Gastroesophageal sphincter (tissue), 3 donors: ENCODE data around the gene TRDMT1.

Experiments used
- EP300 ChIP-seq: sonication (generic); formaldehyde crosslinking; IDR thresholded peaks from one replicate; pipeline ENCODE4 v1.6.1; 2017; ENCODE audit warnings: antibody characterized with exemption, mild to moderate bottlenecking
- POLR2A ChIP-seq, 2 donors: fragments of 450-650 bp; IDR thresholded peaks; one replicate each; pipeline ENCODE4 v1.6.1; 2017; ENCODE audit warnings: antibody characterized with exemption in 2 of 2, mild to moderate bottlenecking in 2 of 2, moderate library complexity in 1 of 2
- POLR2AphosphoS5 ChIP-seq: sonication (generic); formaldehyde crosslinking; IDR thresholded peaks from one replicate; pipeline ENCODE4 v1.6.1; 2017; ENCODE audit warnings: antibody characterized with exemption
- TF ChIP-seq, protein P1 (sequence below), 4 experiments: fragments of 200-600 bp in 2 of 4; fragments of 450-650 bp in 2 of 4; sonication (generic) in 1 of 4; IDR thresholded peaks; one replicate each; pipeline ENCODE4 v1.5.1; 2017 to 2019; ENCODE audit warnings: antibody characterized with exemption in 4 of 4, mild to moderate bottlenecking in 2 of 4, moderate library complexity in 2 of 4

DNA sequence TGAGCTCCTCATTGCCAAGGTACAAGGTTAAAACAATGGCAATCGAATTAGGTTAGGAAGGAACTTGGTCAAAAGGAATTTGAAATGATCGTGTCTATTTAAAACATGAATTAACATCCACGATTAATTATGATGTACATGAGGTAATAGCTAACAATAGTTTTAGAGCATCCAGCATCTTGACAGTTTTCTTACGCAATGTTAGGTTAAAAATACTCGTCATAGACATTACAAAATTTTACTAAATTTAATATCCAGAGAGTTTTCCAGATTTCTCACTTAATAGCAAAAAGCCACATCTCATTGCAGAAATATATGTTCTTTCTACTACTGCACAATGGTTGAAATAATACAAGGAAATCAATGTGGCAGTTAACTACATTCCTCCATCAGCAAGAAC lies 94.5 kb downstream of the TRDMT1 start:
- no peak for TF ChIP-seq EP300
- TF ChIP-seq, protein P1, sequence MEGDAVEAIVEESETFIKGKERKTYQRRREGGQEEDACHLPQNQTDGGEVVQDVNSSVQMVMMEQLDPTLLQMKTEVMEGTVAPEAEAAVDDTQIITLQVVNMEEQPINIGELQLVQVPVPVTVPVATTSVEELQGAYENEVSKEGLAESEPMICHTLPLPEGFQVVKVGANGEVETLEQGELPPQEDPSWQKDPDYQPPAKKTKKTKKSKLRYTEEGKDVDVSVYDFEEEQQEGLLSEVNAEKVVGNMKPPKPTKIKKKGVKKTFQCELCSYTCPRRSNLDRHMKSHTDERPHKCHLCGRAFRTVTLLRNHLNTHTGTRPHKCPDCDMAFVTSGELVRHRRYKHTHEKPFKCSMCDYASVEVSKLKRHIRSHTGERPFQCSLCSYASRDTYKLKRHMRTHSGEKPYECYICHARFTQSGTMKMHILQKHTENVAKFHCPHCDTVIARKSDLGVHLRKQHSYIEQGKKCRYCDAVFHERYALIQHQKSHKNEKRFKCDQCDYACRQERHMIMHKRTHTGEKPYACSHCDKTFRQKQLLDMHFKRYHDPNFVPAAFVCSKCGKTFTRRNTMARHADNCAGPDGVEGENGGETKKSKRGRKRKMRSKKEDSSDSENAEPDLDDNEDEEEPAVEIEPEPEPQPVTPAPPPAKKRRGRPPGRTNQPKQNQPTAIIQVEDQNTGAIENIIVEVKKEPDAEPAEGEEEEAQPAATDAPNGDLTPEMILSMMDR (IDR thresholded peaks at IDR 0.05): no peak
- no peak for TF ChIP-seq POLR2A (IDR thresholded peaks at IDR 0.05)
- no peak for TF ChIP-seq POLR2AphosphoS5
